CD4-positive, alpha-beta T cell treated with Interleukin-4 for 1 hour (primary cell): ENCODE data around the gene MAP7.

Experiments used
- DNase-seq, 2 donors: peaks; one replicate each; pipeline ENCODE4 v3.0.0-alpha.2; 2020 to 2022

The MAP7 gene

DNA sequence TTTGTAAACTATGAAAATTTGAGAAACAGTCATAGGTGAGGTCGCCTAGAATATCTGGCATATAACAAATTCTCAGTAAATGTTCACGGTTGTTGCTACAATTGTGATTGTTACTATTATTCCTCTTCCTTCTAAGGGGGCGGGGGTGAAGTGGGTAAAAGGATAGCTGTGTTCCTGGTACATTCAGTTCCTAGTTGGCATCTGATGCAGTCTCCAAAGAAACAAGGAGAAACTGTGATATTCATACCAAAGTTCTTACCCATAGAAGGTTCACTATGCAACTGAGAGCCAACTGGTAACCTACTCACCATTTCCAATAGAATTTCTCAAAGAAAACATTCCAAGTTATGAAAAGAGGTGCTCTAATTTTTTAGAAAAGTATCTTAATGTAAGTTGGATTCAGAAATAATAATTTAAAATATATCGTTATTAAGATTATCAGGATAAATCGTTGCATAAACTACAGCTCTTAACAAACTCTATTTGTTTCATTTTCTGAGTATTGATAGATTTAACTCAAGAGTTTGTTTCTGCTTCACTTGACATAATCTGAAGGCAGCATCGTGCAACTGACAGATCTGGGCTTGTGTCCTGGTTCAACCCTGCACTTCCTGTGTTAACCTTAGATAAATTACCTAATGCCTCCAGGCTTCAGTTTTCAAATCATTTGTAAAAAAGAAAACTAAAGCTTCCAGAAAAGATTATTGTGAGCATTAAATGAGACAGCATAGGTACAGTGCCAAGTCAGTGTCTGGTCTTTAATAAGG, 13.3 kb upstream of the MAP7 start:
- DNase-seq, result no peak

DNA sequence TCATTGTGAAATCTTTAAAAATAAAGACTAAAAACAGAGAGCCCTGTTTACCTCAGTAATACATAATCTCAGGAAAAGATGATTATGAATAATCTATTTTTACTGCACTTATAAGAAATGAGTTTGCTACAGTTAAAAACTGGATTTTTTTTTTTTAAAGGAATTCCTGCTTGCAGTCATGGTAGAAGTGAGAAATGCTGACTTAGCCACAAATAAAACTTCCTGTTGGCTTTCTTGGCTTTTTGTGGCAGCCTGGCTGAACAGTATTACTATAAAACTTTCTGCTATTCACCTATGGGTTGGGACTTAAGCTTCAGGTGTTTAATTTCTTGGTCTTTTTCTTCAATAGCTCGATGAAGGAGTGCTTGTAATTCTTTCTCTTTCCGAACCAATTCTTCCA, 12.0 kb upstream of the MAP7 start:
- DNase-seq, result no peak

DNA sequence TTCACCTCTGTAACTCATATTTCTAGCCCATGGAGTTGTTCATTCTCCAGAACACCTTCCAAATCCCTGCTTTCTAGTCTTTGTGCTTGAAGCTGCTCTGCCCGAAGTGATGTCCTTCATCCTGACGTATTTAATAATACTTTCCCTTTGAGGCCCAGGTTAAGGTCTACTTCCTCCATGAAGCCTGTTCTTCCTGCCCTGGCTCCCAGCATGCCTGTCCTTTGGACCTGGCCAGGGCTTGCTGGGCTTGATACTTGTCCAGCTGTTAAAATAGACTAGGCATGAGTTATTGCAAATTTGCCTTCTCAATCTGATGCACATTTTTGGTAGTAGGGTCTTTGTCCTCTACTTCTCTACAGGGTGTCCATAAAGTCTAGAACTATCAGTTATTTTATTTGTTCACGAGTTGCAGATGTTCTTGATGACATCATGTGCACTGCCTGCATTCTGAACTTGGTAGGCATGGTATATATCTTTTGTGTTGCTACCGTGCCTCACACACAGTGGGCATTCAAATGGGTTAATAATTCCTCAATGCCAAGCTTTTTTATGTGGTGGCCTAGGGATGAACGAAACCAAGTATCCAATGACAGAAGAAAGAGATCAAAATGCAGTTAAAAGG, 3.1 kb upstream of the MAP7 start:
- no peak for DNase-seq

DNA sequence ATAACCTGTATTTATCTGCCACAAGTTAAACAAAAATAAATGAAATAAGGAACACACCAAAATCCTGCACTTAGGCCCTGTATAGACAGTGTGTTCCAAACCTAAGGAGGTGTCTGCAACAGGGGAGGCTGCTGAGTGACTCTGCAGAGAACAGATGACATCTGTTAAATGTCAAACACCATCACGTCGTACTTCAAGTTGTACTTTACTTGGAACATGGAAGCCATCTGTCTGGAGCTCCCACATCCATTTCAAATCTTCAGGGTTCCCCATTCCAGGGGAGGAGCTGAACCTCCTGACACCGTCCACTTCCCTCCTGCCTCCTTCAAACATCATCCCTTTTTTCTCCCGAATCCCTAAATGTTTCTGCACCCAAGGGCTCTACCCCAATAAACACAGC, 1.8 kb upstream of the MAP7 start:
- no peak for DNase-seq

DNA sequence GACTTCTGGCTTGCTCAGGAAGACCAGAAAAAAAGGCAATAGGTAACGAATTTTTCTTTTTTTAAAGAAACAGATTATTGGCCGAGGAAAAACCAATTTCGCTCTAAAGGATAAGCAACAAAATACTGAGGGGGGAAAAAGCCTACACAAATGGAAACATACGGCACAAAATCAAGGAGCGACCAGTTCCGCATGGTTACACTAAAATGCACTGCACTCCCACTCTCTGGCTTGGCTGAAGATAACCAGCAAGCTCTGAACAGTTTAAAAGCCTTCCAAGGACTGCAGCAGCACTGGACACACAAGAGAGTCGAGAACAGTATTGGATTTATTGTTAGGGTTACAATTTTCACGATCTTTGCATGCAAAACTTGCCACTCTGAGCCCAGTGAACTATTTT, 881 bp upstream of the MAP7 start:
- no peak for DNase-seq

DNA sequence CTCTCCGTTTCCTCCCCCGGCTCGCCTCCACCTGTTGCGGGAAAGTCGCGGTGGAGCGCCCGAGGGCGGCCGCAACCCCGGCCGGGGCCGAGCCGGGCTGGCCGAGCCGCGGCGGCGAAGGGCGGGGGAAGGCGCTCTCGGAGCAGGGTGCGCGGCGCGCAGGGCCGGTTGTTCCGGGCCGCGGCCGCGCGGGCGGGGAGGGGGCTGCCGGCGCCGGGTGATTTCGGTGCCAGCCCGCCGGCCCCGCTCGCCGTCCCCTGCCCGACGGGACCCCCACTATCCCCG, 235 bp downstream of the MAP7 start:
- no peak for DNase-seq

DNA sequence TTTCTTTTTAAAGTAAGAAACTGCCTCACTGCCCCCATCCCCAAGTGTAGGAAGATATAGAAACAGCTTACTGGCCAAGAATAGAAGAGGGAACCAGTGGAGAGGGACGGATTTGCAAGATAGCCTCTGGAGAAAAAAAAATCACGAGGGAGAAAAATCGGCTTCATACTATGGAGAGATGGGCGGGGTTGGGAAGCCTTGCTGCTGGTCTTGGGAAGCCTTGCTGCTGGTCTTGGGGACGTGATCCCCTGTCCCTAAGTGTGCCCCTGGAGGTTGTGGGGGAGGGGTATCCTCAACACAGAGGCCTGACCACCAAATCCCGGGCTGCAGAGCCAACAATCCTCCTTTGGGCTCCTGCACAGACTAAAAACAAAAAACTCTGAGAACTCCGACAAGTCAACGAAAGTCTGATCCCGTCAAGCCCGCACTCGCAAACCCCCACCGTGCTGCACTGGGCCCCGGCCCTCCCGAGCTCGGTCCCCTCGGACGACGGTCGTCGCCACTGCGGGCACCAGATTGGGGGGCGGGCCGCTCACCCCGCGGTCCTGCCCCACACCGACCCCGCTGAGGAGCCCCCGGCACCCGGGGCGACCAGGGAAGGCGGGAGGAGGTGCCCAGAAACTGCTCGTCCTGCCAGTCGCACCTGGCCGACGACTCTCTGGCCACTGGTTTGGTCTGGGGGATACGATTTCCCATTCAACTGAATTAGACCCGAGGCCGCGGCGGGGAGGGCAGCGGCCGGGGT, 750 bp downstream of the MAP7 start:
- DNase-seq, result no peak

DNA sequence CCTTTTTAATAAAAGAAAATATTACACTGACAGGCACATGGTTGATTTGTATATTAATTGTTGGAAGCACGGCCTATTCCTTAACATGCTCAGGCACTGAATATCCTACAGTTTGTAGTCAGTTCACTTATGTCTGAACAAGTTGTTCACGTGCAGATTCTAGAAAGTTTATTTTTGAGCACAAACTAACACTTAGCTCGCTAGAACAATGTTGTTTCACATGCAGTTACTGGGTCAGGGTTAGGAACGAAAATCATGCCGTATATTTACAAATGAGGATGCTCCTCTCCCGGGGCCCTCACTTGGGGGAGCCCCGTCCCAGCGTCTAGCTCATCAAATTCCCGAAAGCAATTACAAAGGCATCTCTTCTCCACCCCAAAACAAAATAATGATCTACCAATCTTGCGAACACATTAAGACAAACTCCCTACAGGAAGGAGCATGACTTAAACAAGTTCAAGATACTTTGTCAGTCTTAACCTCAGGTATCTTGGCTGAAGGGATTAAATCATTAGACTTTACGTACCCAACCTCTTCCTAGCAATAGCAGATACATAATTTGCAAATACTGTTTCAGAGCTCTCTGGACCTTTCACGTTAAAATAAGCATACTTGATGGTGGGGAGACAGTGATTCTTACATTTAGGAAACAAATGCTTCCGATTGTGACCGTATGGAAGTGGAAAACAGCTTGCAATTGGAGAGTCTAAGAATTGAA, 1.5 kb downstream of the MAP7 start:
- no peak for DNase-seq

DNA sequence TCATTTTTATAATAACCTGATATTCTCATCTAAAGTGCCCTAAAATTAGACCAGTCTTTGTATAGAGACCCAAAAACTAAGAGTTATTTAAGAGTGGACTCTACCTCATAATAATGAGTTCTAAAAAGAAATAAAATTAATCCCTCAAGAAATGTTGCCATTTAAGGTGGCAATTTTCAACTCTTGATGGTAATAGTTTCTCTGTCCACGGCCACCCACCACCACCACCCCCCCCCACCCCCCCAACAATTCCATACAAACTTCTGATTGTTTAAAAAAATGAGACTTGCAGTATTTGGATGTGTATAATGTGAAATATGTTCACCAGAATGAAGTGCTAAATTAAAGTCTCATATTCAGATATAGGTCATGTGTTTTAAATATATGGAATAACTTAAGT, 2.4 kb downstream of the MAP7 start:
- no peak for DNase-seq

DNA sequence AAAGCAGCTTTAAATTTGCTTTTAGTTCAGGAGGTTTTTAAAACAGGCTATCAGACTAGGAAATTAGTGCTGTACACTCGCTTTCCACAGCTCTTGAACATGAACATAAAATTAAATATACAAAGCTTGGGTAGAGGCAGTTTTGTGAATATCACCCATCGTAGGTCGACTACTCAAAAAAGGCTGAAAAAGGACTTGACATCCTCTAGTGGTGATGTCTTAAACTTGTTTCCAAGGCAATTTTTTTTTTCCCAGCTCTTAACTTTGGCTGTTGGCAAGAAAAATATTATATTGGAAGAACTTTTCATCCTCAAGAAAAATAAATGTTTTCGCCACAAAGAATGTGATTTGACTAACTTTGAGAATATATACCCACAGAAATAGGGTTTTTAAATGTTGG, 2.9 kb downstream of the MAP7 start:
- DNase-seq, result no peak

DNA sequence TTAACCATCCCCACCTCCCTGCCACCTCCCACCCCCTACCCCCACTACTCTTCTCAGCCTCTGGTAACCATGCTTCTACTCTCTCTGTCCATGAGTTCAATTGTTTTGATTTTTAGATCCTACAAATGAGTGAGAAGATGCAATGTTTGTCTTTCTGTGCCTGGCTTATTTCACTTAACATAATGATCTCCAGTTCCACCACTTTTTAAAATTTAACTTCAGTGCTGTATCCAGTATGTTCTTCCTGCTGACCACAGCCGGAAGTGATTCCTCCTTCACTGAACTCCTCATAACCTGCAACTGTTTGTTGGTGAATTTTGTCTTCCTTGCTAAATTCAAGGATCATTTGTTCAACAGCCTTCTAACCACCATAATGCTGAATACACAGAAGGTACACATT, 3.9 kb downstream of the MAP7 start:
- no peak for DNase-seq

DNA sequence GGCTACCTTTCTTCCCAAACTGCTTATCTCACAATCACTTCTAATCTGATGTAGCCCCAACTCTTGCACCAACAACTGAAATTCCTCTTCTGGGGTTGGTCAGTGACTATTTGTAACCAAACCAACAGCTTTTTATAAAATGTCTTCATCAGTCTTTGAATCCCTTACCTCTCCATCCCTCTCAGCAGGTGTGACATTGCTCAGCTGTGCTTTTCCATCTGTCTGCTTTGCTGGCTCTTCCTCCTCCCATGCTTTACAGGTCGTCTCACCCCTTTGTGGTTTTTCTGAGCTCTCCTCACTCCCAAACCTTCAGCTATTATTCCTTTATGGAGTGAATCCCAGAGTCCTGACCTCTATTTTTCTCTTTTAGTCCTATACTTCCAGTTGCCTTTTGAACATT, 5.9 kb downstream of the MAP7 start:
- no peak for DNase-seq

DNA sequence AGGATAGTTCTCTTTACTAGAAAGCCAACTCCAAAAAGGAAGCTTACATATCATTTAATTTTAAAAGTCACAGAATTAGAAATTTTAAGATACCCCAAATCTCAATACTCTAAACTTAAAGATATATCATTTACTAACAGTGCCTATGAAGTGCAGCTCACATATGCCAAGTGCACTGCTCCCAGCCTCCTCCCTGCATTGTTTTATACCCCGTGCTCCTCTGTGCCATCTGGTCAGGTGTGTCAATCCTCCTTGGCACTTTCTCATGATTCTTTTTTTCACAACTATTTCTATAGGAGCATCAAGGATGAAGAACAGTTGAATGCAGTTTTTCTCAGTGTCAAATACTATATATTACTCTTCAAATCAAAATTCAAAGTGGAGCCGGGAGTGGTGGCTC, 8.8 kb downstream of the MAP7 start:
- DNase-seq, result no peak

DNA sequence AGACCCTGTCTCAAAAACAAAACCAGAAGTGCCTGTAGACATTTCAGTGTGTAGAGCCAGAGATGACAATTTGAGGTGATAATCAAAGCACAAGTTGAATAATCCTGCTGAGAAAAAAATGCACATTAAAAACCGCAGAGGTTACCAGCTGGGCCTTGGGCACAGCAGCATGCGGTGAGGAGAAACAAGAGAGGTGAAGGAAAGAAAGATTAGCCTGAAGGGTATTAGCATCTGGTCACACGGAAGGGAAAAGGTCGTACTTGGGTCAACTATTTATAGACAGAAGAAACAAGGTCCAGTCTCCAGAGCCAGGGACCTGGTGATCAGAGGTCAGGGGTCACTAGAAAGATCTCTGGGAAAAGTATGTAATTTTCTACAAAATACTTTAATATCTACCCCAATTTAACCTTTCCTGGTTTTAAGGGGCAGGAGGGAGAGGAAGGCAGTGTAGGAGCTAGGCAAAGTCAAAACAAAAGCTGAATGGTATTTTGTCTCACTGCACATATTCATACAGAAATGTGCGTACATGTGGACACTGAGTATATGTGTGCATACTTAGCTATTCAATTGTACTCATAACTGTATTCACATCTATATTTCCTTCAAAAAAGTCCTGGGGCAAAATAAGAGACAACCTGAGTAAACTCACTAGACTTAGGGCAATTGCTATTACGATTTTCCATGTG, 10.1 kb downstream of the MAP7 start:
- DNase-seq, result no peak

DNA sequence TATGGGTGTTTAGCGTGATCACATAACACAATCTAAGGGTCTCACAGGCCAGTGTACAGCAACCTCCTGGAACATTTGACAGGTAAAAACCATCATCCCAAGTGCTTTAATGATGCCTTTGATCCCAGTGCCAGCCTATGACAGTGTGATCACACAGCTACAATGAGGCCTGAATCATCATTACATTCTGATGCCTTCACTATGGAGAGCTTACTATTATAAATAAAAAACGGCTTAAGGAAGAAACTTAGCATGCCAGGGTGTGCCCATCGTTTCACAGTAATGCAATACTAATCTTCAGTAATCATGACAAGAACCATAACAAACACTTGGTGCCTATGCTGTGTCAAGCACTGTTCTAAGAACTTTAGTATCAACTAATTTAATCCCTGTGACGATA, 11.4 kb downstream of the MAP7 start:
- no peak for DNase-seq

DNA sequence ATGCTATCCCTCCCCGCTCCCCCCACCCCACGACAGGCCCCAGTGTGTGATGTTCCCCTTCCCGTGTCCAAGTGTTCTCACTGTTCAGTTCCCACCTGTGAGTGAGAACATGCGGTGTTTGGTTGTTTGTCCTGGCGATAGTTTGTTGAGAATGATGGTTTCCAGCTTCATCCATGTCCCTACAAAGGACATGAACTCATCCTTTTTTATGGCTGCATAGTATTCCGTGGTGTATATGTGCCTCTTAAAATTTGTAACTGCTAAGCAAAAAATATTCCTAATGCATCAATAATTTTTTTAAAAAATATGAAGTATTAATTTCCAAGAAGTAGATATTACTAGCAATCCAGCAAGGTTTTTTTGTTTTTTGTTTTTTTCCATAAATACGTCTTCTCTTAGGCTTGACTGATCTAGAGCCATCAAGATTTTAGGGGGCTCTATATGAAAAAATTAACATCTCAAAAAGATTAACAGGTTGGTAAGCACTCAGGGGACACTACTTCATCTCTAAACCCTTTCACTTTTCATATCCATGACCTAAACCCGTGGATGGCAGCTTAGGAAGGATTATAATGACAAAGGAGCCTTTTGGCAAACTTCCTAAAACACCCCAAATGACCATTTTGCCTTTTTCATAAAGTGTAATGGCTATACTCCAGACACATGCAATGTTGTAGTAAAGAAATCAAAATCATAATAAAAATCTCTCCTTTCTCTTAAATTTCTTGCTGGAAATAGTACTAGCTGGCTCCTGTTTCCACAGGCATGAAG, 14.2 kb downstream of the MAP7 start:
- no peak for DNase-seq

DNA sequence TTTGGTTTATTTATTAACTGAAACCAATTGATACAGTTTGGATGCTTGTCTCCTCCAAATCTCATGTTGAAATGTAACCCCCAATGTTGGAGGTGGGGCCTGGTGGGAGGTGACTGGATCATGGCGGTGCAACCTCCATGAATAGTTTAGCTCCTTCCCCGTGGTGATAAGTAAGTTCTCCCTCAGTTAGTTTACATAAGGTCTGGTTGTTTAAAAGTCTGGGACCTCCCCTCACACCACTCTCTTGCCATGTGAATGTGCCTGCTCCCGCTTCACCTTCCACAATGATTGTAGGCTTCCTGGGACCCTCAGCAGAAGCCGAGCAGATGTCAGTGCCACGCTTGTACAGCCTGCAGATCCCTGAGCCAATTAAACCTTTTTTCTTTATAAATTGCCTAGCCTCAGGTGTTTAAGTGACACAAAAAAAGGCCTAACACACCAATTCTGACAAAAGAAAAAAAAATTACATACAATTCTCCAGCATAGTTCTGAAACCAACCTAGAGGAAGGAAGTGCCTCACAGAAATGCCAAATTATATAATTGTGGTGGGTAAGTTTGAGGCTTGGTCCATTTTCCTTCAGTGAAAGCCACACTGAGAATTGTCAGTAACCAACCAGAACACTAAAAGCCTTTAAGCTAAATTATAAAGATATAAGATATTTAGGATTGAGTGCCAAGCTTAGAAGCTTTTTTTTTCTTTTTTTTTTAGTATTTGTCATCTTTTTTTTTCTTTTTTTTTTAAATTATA, 15.0 kb downstream of the MAP7 start:
- no peak for DNase-seq

DNA sequence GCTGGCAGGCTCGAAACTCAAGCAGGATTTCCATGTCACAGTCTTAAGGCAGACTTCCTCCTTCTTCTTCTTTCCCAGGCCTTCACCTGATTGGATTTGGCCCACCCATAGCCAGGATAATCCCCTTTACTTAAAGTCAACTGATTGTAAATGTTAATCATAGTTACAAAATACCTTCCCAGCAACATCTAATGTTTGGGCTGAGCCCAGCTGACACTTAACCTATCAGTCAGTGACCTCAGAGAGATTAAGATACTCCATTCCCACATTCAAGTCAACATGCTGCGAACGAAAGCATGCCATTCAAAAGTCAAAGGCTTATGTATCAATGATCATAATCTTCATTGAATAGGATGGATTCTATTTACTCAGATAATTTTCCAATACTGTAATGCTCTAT, 16.0 kb downstream of the MAP7 start:
- no peak for DNase-seq

DNA sequence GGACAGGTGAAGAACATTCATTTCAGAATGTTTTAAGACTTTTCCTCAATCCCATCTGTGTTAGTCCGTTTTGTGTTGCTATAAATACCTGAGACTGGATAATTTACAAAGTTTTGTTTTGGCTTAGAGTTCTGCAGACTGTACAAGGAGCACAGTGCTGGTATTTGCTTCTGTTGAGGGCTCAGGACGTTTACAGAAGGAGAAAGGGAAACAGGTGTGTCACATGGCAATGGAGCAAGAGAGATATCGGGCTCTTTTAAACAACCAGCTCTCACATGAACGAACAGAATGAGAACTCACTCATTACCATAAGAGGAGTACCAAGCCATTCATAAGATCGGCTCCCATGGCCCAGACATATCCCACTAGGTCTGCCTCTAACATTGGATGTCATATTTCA, 16.7 kb downstream of the MAP7 start:
- no peak for DNase-seq

DNA sequence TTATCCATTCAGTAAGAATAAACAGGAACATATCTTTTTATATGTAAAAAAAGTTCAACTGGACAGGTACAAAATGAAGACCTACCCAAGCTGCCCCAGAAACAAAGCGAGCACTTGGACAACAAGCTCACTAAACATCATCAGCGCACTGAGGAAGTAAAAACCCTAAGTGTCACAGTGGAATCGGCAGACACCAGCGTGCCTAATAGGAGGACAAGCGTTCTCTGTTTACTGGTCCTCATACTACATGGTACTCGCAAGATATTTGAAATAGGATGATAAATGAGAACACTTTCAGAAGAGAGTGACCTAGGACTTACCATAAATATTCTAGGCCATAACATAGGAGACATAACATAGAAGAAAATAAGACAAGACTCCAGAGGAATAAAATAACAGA, 18.2 kb downstream of the MAP7 start:
- DNase-seq, result no peak

DNA sequence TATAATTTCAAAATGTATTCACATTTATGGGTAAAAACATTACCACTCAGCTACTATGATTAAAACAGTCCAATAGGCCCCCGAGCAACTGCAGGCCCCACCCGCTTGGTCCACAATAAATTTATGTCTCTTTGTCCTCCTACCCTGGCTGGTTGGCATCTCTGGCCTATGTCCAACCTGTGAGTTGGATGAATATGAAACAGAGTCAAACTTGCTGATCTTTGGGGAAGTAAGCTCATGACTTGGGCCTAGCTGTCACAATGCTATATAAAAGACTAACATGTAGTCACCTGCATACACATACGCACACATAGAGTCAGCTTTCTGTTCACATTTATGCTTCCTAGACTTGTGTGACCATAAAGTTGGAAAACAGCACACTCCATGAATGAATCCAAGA, 20.5 kb downstream of the MAP7 start:
- DNase-seq, result no peak

DNA sequence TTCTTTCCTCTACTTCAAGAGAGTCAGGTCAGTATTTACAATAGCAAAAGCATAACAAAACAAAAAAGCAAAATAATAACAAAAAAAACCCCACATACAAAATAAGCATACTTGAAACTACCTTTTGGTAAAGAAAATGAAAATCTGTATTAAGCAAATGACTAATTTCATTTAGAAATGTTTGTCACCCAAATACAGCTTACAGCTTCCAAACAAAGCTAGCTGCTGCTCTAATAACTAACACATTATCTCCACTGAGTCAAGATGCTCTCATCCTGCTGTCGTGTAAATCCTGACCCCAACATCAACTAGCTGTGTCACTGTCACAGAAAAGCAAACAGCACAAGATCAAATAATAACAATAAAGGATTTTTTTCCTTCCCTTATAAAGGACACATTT, 21.7 kb downstream of the MAP7 start:
- no peak for DNase-seq
